ENCODE data around the gene NUP214.
"Not testable (repeated sequence)": the region's sequence is repeated elsewhere in the genome, so short reads cannot be mapped to it uniquely, and the experiment has no call there.

DNA sequence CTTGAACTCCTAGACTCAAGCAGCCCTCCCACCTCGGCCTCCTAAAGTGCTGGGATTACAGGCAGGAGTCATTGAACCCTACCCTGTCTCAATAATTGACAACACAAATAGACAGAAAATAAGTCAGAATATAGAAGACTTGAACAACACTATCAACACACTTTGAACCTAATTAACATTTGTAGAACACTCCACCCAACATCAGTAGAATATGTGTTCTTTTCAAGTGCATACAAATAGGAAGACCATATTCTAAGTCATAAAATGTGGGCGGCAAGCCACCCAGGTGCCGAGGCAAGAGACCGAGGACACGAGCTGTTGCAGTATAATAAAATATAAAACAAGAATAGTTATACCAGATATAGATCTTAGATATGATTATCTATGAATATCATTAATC, 118.9 kb downstream of the NUP214 start:
- TF ChIP-seq, protein P1, sequence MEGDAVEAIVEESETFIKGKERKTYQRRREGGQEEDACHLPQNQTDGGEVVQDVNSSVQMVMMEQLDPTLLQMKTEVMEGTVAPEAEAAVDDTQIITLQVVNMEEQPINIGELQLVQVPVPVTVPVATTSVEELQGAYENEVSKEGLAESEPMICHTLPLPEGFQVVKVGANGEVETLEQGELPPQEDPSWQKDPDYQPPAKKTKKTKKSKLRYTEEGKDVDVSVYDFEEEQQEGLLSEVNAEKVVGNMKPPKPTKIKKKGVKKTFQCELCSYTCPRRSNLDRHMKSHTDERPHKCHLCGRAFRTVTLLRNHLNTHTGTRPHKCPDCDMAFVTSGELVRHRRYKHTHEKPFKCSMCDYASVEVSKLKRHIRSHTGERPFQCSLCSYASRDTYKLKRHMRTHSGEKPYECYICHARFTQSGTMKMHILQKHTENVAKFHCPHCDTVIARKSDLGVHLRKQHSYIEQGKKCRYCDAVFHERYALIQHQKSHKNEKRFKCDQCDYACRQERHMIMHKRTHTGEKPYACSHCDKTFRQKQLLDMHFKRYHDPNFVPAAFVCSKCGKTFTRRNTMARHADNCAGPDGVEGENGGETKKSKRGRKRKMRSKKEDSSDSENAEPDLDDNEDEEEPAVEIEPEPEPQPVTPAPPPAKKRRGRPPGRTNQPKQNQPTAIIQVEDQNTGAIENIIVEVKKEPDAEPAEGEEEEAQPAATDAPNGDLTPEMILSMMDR (IDR thresholded peaks at IDR 0.05): not testable (repeated sequence)
- TF ChIP-seq ZFX (IDR thresholded peaks at IDR 0.05; ENCODE audit: borderline replicate concordance): not testable (repeated sequence)
